ENCODE measurements around the gene KIAA1549.

Gene KIAA1549

GRCh38 chr7:138828302-138828701, 152.9 kb downstream of the KIAA1549 start:
- H3K4me3 ChIP-seq (ENCODE audit: low read depth, low read length) = no peak overlapping the region
- TF ChIP-seq CTCF (IDR thresholded peaks at IDR 0.05; ENCODE audit: low read depth, low read length, missing control alignments) = no peak
- DNase-seq (ENCODE audit: low read depth) = no peak
- in situ Hi-C loops (cut with HindIII; ENCODE audit: low sequenced_read_pairs) = no loop called here

- in situ Hi-C loops (cut with HindIII; ENCODE audit: low sequenced_read_pairs) = no loop called here
- H3K4me3 ChIP-seq (ENCODE audit: low read depth, low read length) = no peak overlapping the region
- no peak for TF ChIP-seq CTCF (IDR thresholded peaks at IDR 0.05; ENCODE audit: low read depth, low read length, missing control alignments)
- DNase-seq (ENCODE audit: low read depth) = no peak
These were observed 156.0 kb downstream of the KIAA1549 start for GRCh38 chr7:138825049-138825721.

- H3K4me3 ChIP-seq (ENCODE audit: low read depth, low read length) = no peak overlapping the region
- DNase-seq (ENCODE audit: low read depth) = no peak
- no peak for TF ChIP-seq CTCF (IDR thresholded peaks at IDR 0.05; ENCODE audit: low read depth, low read length, missing control alignments)
- in situ Hi-C loops (cut with HindIII; ENCODE audit: low sequenced_read_pairs) = no loop called here
These were observed 158.2 kb downstream of the KIAA1549 start for GRCh38 chr7:138822867-138823535.

GRCh38 chr7:138821912-138822311, 159.3 kb downstream of the KIAA1549 start:
- DNase-seq (ENCODE audit: low read depth) = no peak
- no peak overlapping the region for H3K4me3 ChIP-seq (ENCODE audit: low read depth, low read length)
- in situ Hi-C loops (cut with HindIII; ENCODE audit: low sequenced_read_pairs) = no loop called here
- no peak for TF ChIP-seq CTCF (IDR thresholded peaks at IDR 0.05; ENCODE audit: low read depth, low read length, missing control alignments)

GRCh38 chr7:138819625-138820024, 161.6 kb downstream of the KIAA1549 start:
- DNase-seq (ENCODE audit: low read depth) = no peak
- H3K4me3 ChIP-seq (ENCODE audit: low read depth, low read length) = no peak overlapping the region
- in situ Hi-C loops (cut with HindIII; ENCODE audit: low sequenced_read_pairs) = no loop called here
- no peak for TF ChIP-seq CTCF (IDR thresholded peaks at IDR 0.05; ENCODE audit: low read depth, low read length, missing control alignments)

- DNase-seq (ENCODE audit: low read depth) = no peak
- in situ Hi-C loops (cut with HindIII; ENCODE audit: low sequenced_read_pairs) = no loop called here
- TF ChIP-seq CTCF (IDR thresholded peaks at IDR 0.05; ENCODE audit: low read depth, low read length, missing control alignments) = no peak
- no peak overlapping the region for H3K4me3 ChIP-seq (ENCODE audit: low read depth, low read length)
These were observed 164.5 kb downstream of the KIAA1549 start for GRCh38 chr7:138816650-138817049.
